Measurements from ENCODE around the gene MICALL1. TPM values are rescaled to one million over a fixed set of nuclear protein-coding genes. Genes with fewer than 3 reads are reported as not detected.

The MICALL1 gene
- total and polyA plus RNA-seq, 8 donors, result 8.8 to 22.3 (median 19.2) TPM

GRCh38 chr22:37909766-37910165 lies 3.7 kb downstream of the MICALL1 start:
- H3K36me3 ChIP-seq, result peaks cover 0 to 8% (median 0%) of the 10 kb centered on the region in 3 donors
- no peaks in the 10 kb centered on the region for H3K9me3 ChIP-seq
- ATAC-seq (no peak), FAIRE-seq (no peak), DNase-seq (no peak)
- WGBS, 2 donors, result 90 to 97% methylated on average over 7 of the region's 7 CpGs
- no peak overlapping the region for H3K27ac ChIP-seq
- intact Hi-C loops (cut with DNase I), result no loop called here
- no peaks in the 10 kb centered on the region for H3K27me3 ChIP-seq
- TF ChIP-seq, protein P1, sequence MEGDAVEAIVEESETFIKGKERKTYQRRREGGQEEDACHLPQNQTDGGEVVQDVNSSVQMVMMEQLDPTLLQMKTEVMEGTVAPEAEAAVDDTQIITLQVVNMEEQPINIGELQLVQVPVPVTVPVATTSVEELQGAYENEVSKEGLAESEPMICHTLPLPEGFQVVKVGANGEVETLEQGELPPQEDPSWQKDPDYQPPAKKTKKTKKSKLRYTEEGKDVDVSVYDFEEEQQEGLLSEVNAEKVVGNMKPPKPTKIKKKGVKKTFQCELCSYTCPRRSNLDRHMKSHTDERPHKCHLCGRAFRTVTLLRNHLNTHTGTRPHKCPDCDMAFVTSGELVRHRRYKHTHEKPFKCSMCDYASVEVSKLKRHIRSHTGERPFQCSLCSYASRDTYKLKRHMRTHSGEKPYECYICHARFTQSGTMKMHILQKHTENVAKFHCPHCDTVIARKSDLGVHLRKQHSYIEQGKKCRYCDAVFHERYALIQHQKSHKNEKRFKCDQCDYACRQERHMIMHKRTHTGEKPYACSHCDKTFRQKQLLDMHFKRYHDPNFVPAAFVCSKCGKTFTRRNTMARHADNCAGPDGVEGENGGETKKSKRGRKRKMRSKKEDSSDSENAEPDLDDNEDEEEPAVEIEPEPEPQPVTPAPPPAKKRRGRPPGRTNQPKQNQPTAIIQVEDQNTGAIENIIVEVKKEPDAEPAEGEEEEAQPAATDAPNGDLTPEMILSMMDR (IDR thresholded peaks at IDR 0.05), result no peak
- H3K4me1 ChIP-seq, result no peaks in the 10 kb centered on the region
- no peak overlapping the region for H3K4me3 ChIP-seq

- intact Hi-C loops (cut with DNase I), result no loop called here
- Histone ChIP-seq H3K4me3 (no peak overlapping the region), H3K36me3 (peaks cover 0 to 10% (median 0%) of the 10 kb centered on the region in 3 donors), H3K27ac (no peak overlapping the region), H3K27me3 (no peaks in the 10 kb centered on the region), H3K9me3 (no peaks in the 10 kb centered on the region), H3K4me1 (no peaks in the 10 kb centered on the region)
- TF ChIP-seq, protein P1 (IDR thresholded peaks at IDR 0.05), result no peak
- ATAC-seq, result no peak
- 74 to 81% methylated on average over 15 of the region's 15 CpGs for WGBS, 2 donors
- DNase-seq, result no peak
- no peak for FAIRE-seq
These were observed 5.0 kb downstream of the MICALL1 start for GRCh38 chr22:37910890-37911672.

- 48 to 55% methylated on average over 8 of the region's 8 CpGs for WGBS, 2 donors
- ATAC-seq, result peak in 1 of 4 donors; percentile 21
- TF ChIP-seq, protein P1 (IDR thresholded peaks at IDR 0.05), result no peak
- Histone ChIP-seq H3K9me3 (no peaks in the 10 kb centered on the region), H3K4me1 (no peaks in the 10 kb centered on the region), H3K27me3 (no peaks in the 10 kb centered on the region), H3K36me3 (peaks cover 0 to 16% (median 0%) of the 10 kb centered on the region in 3 donors), H3K4me3 (no peak overlapping the region), H3K27ac (no peak overlapping the region)
- DNase-seq, result no peak
- no peak for FAIRE-seq
- intact Hi-C loops (cut with DNase I), result no loop called here
These were observed 5.6 kb downstream of the MICALL1 start for GRCh38 chr22:37911697-37912096.

GRCh38 chr22:37912171-37912570 lies 6.1 kb downstream of the MICALL1 start:
- DNase-seq (no peak), ATAC-seq (no peak), FAIRE-seq (no peak)
- H3K36me3 ChIP-seq, result peaks cover 0 to 18% (median 0%) of the 10 kb centered on the region in 3 donors
- no peak overlapping the region for H3K4me3 ChIP-seq
- no peaks in the 10 kb centered on the region for H3K9me3 ChIP-seq
- TF ChIP-seq, protein P1 (IDR thresholded peaks at IDR 0.05), result no peak
- intact Hi-C loops (cut with DNase I), result no loop called here
- no peak overlapping the region for H3K27ac ChIP-seq
- H3K4me1 ChIP-seq, result no peaks in the 10 kb centered on the region
- 78 to 89% methylated on average over 8 of the region's 8 CpGs for WGBS, 2 donors
- no peaks in the 10 kb centered on the region for H3K27me3 ChIP-seq

DNA sequence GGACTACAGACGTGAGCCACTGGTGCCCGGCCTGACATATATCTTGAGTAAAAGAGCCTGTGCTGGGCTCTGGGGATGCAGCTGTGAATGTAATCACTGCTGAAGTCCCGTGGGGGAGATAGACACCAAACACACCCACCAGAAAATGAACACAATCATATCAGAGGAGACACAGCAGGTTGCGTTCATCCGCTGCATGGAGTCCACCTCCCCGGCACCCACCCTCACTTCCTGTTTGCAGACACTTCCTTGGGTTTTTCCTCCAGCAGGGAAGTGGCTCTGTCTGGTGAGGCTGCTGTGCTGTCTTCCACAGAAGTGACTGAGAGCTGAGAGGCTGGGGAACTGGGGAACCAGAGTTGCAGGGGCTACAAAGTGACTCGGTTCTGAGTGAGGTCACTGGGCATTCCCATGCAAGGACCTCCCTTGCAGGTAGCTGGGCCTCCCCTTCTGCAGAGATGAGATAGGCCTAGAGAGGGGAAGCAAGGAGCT lies 7.2 kb downstream of the MICALL1 start:
- 86 to 87% methylated on average over 7 of the region's 7 CpGs for WGBS, 2 donors
- no peaks in the 10 kb centered on the region for H3K9me3 ChIP-seq
- H3K27me3 ChIP-seq, result no peaks in the 10 kb centered on the region
- intact Hi-C loops (cut with DNase I), result no loop called here
- H3K27ac ChIP-seq, result no peak overlapping the region
- H3K36me3 ChIP-seq, result peaks cover 0 to 29% (median 0%) of the 10 kb centered on the region in 3 donors
- H3K4me3 ChIP-seq, result no peak overlapping the region
- no peak for ATAC-seq
- TF ChIP-seq, protein P1 (IDR thresholded peaks at IDR 0.05), result no peak
- DNase-seq, result no peak
- no peaks in the 10 kb centered on the region for H3K4me1 ChIP-seq
- FAIRE-seq, result no peak
